PC-9 (cell line): Measurements from ENCODE around the gene PHACTR1. TPM values are rescaled to one million over a fixed set of nuclear protein-coding genes. Genes with fewer than 3 reads are reported as not detected.

Source experiments
- BruUV-seq: library from RNA; stranded (reverse); fragments of 400-500 nt; replicated peaks from 2 replicates; lab custom pipeline; 2021; lab: Mats Ljungman, UMichigan
- CTCF ChIA-PET: fragments of 300-600 bp; sonication (Branson Sonifier 250); formaldehyde crosslinking; loops from one replicate; lab custom pipeline; 2022; ENCODE audit warnings: antibody characterized with exemption; lab: Charles Lee
- POLR2A ChIA-PET: fragments of 300-600 bp; sonication (Branson Sonifier 250); formaldehyde crosslinking; loops from one replicate; lab custom pipeline; 2022; ENCODE audit warnings: antibody characterized with exemption; ENCODE audit not compliant: unreplicated experiment; lab: Charles Lee
- DNase-seq, 2 experiments: peaks; one replicate each; pipeline versions ENCODE4 v3.0.0 to v3.0.0-alpha.2; 2015 to 2022; ENCODE audit warnings: mixed read lengths in 1 of 2
- H2AFZ ChIP-seq: fragments of 200-600 bp; sonication (generic); 2 replicates; pipeline ENCODE4 v1.8.1; 2017; ENCODE audit warnings: antibody characterized with exemption
- H3F3A ChIP-seq: fragments of 200-600 bp; sonication (generic); 2 replicates; pipeline ENCODE4 v1.8.1; 2017; ENCODE audit warnings: antibody characterized with exemption, mild to moderate bottlenecking, low read depth; ENCODE audit not compliant: insufficient read depth
- H3K27ac ChIP-seq: fragments of 200-600 bp; sonication (generic); 2 replicates; pipeline ENCODE4 v1.6.1; 2016; ENCODE audit warnings: mixed run types
- H3K27me3 ChIP-seq: fragments of 200-600 bp; sonication (generic); 2 replicates; pipeline ENCODE4 v1.6.1; 2016; ENCODE audit warnings: low read depth, mixed run types; ENCODE audit not compliant: insufficient read depth
- H3K36me3 ChIP-seq: fragments of 200-600 bp; sonication (generic); 2 replicates; pipeline ENCODE4 v1.6.1; 2016; ENCODE audit warnings: low read depth, mixed run types
- H3K4me1 ChIP-seq: fragments of 200-600 bp; sonication (generic); replicated peaks from 2 replicates; pipeline ENCODE4 v1.6.1; 2016; ENCODE audit warnings: mixed run types; ENCODE audit not compliant: insufficient read depth
- H3K4me2 ChIP-seq: fragments of 200-600 bp; sonication (generic); 2 replicates; pipeline ENCODE4 v1.6.1; 2017; ENCODE audit warnings: mixed run types
- H3K4me3 ChIP-seq: fragments of 200-600 bp; sonication (generic); 2 replicates; pipeline ENCODE4 v1.6.1; 2016; ENCODE audit warnings: mixed run types
- H3K79me2 ChIP-seq: fragments of 200-600 bp; sonication (generic); 2 replicates; pipeline ENCODE4 v1.6.1; 2017; ENCODE audit warnings: low read depth, mixed run types
- H3K9me2 ChIP-seq: fragments of 200-600 bp; sonication (generic); 2 replicates; pipeline ENCODE4 v1.8.1; 2017; ENCODE audit warnings: mild to moderate bottlenecking; ENCODE audit not compliant: insufficient read depth
- H3K9me3 ChIP-seq: fragments of 200-600 bp; sonication (generic); 2 replicates; pipeline ENCODE4 v1.8.1; 2016; ENCODE audit warnings: low read depth; ENCODE audit not compliant: insufficient read depth
- H4K20me1 ChIP-seq: fragments of 200-600 bp; sonication (generic); 2 replicates; pipeline ENCODE4 v1.8.1; 2017; ENCODE audit not compliant: insufficient read depth
- EZH2 ChIP-seq: fragments of 200-600 bp; sonication (generic); IDR thresholded peaks from 2 replicates; pipeline ENCODE4 v1.8.0; 2017; ENCODE audit warnings: antibody characterized with exemption, low read depth
- intact Hi-C: fragments of 100-400 bp; cut with micrococcal nuclease; formaldehyde crosslinking; loops from one replicate; pipeline ENCODE4 v1.10.0; 2022; ENCODE audit not compliant: unreplicated experiment
- total RNA-seq: library from RNA; stranded (reverse); gene quantifications from 2 replicates; pipeline ENCODE4 v1.2.3, GENCODE V29; 2021
- TF ChIP-seq, protein P1 (sequence below): fragments of 200-600 bp; sonication (generic); conservative IDR thresholded peaks from 2 replicates; pipeline ENCODE4 v1.6.1; 2017; ENCODE audit warnings: mixed run types, antibody characterized with exemption, mild to moderate bottlenecking, moderate library complexity

Gene PHACTR1
- total RNA-seq, 1 experiment from 2014 or later, result not detected

DNA sequence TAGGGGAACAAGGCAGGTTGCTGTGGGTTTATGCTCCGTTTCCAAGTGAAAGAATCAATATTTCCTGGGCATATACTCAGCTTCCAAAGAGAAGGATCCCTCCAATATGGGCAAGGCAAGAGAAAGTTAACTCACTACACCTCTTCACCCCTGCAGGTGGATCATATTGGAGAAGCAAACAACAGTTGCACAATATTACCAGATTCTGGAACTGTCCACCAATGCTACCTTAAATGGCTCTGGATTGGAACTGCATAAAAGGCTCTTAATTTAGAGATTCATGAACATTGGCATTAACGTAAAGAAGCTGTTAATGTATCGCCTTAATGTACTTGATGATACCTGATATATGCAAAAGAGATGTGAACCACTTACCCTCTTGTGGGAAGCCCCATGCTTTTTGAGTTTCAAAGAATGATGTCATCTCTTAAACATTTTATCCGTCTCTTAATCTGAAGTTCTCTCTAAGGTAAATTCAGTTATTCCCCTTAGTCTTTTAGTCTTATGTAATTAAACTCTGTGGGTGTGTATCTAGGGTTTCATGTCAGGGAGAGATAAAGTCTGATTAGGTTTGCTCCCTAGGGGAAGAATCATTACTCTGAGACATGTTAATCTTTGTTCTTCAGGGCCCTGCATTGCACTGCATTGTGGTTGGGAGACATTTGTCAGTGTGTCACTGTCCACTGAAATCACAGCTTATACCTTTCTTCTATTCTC lies 99.5 kb downstream of the PHACTR1 start:
- BruUV-seq, result no TSS peak
- no peak overlapping the region for H2AFZ ChIP-seq
- H3K4me2 ChIP-seq, result no peak overlapping the region
- H3K27me3 ChIP-seq, result peaks cover 68% of the 10 kb centered on the region
- no peak for DNase-seq
- H3K9me2 ChIP-seq, result no peaks in the 10 kb centered on the region
- no peaks in the 10 kb centered on the region for H3K4me1 ChIP-seq
- no peak overlapping the region for H3K27ac ChIP-seq
- intact Hi-C loops, result no loop called here
- no peak overlapping the region for H3K4me3 ChIP-seq
- H3K79me2 ChIP-seq, result no peaks in the 10 kb centered on the region
- CTCF ChIA-PET, result no interaction called here
- H4K20me1 ChIP-seq, result no peaks in the 10 kb centered on the region
- H3F3A ChIP-seq, result no peaks in the 10 kb centered on the region
- POLR2A ChIA-PET, result no interaction called here
- no peaks in the 10 kb centered on the region for H3K9me3 ChIP-seq
- no peaks in the 10 kb centered on the region for H3K36me3 ChIP-seq
- TF ChIP-seq, protein P1, sequence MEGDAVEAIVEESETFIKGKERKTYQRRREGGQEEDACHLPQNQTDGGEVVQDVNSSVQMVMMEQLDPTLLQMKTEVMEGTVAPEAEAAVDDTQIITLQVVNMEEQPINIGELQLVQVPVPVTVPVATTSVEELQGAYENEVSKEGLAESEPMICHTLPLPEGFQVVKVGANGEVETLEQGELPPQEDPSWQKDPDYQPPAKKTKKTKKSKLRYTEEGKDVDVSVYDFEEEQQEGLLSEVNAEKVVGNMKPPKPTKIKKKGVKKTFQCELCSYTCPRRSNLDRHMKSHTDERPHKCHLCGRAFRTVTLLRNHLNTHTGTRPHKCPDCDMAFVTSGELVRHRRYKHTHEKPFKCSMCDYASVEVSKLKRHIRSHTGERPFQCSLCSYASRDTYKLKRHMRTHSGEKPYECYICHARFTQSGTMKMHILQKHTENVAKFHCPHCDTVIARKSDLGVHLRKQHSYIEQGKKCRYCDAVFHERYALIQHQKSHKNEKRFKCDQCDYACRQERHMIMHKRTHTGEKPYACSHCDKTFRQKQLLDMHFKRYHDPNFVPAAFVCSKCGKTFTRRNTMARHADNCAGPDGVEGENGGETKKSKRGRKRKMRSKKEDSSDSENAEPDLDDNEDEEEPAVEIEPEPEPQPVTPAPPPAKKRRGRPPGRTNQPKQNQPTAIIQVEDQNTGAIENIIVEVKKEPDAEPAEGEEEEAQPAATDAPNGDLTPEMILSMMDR, result no peak
- no peak for TF ChIP-seq EZH2

DNA sequence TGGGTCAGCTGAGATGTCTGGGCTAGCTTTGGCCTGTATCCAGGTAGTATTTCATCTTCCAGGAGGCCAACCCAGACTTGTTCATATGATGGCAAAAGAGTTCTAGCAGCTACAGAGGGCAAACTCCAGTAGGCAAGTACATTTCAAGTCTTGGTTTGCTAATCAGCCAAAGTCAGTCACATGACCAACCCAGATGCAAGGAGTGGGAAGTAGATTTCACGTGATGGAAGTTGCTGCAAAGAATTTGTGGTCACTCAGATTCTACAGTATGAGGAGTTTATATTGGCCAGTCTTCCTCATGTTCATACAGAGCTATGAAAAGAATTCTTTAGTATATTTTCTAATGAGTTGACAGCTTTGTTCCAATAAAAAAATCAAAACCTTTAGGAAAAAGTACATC lies 101.8 kb downstream of the PHACTR1 start:
- H3K27me3 ChIP-seq, result peaks cover 91% of the 10 kb centered on the region
- H3K4me3 ChIP-seq, result no peak overlapping the region
- ChIA-PET CTCF (no interaction called here), POLR2A (no interaction called here)
- no peak overlapping the region for H3K27ac ChIP-seq
- H4K20me1 ChIP-seq, result no peaks in the 10 kb centered on the region
- no peaks in the 10 kb centered on the region for H3K36me3 ChIP-seq
- BruUV-seq, result no TSS peak
- H3K4me1 ChIP-seq, result no peaks in the 10 kb centered on the region
- no peak overlapping the region for H3K4me2 ChIP-seq
- no peak for DNase-seq
- no peaks in the 10 kb centered on the region for H3K79me2 ChIP-seq
- intact Hi-C loops, result no loop called here
- H3F3A ChIP-seq, result no peaks in the 10 kb centered on the region
- H3K9me3 ChIP-seq, result no peaks in the 10 kb centered on the region
- no peaks in the 10 kb centered on the region for H3K9me2 ChIP-seq
- TF ChIP-seq, protein P1, result no peak
- no peak for TF ChIP-seq EZH2
- no peak overlapping the region for H2AFZ ChIP-seq

DNA sequence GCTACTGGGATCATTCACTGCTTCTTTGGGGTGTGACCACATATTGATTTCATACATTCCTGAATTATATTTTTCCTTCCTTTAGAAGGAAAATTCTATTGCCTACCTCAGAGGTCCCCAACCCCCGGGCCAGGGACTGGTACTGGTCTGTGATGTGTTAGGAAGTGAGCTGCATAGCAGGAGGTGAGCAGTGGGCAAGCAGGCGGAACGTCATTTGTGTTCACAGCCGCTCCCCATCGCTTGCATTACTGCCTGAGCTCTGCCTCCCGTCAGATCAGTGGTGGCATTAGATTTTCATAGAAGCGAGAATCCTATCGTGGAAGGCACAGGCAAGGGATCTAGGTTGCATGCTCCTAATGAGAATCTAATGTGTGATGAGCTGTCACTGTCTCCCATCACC lies 107.3 kb downstream of the PHACTR1 start:
- no peak overlapping the region for H3K4me3 ChIP-seq
- no peak for TF ChIP-seq EZH2
- TF ChIP-seq, protein P1, result no peak
- no peak for DNase-seq
- H4K20me1 ChIP-seq, result no peaks in the 10 kb centered on the region
- no peak overlapping the region for H3K27ac ChIP-seq
- POLR2A ChIA-PET, result no interaction called here
- H3K4me2 ChIP-seq, result no peak overlapping the region
- H3K27me3 ChIP-seq, result peaks cover 71% of the 10 kb centered on the region
- CTCF ChIA-PET, result no interaction called here
- H3K9me3 ChIP-seq, result no peaks in the 10 kb centered on the region
- intact Hi-C loops, result no loop called here
- H3F3A ChIP-seq, result no peaks in the 10 kb centered on the region
- BruUV-seq, result no TSS peak
- no peak overlapping the region for H2AFZ ChIP-seq
- H3K9me2 ChIP-seq, result no peaks in the 10 kb centered on the region
- H3K36me3 ChIP-seq, result no peaks in the 10 kb centered on the region
- H3K79me2 ChIP-seq, result no peaks in the 10 kb centered on the region
- no peaks in the 10 kb centered on the region for H3K4me1 ChIP-seq
